ENCODE measurements around the gene RTEL1.

RTEL1 gene

DNA sequence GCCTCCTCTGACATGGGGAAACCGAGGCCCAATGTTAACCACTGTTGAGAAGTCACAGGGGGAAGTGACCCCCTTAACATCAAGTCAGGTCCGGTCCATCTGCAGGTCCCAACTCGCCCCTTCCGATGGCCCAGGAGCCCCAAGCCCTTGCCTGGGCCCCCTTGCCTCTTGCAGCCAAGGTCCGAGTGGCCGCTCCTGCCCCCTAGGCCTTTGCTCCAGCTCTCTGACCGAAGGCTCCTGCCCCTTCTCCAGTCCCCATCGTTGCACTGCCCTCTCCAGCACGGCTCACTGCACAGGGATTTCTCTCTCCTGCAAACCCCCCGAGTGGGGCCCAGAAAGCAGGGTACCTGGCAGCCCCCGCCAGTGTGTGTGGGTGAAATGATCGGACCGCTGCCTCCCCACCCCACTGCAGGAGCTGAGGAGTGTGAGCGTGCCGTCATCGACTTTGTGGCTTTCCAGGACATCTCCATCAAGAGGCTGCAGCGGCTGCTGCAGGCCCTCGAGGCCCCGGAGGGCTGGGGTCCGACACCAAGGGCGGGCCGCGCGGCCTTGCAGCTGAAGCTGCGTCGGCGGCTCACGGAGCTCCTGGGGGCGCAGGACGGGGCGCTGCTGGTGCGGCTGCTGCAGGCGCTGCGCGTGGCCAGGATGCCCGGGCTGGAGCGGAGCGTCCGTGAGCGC is 39.9 kb downstream of the RTEL1 start:
- DNase-seq (ENCODE audit: low read depth, low spot score) = no peak

DNA sequence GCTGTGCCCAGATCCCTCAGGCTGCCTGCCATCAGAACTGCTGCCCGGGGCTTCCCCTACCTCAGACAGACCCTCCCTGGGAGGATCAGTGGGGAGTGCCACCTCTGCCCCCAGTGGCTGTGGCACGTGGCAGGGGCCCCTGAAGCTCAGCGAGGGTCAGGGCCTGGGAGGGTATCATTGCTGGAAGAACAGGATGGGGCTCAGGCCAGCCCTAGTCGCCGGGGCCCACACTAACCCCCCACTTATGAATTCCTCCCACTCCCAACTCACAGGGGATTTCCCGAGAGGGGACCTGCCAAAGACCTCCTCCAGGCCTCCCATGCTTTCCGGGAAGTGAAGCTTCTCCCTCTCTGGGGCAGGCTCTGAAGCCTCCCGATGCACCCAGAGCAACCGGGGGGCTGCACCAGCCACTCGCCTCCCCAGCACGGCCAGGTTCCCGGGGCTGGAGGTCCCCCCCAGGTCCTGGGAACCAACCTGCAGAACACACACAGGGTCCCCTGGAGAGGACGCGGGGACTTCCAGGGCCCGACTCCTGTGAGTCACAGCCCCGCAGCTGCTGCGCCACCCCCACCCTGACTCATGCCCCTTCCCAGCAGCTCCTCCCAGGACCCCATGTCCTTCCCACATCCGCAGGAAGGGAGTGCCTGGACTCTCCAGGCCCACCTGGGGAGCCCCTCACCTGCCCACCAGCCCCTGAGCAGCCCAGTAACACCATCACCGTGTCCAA is 40.8 kb downstream of the RTEL1 start:
- peak; percentile 71 for DNase-seq (ENCODE audit: low read depth, low spot score)

GRCh38 chr20:63699466-63700198 is 41.5 kb downstream of the RTEL1 start:
- DNase-seq (ENCODE audit: low read depth, low spot score) = no peak

DNA sequence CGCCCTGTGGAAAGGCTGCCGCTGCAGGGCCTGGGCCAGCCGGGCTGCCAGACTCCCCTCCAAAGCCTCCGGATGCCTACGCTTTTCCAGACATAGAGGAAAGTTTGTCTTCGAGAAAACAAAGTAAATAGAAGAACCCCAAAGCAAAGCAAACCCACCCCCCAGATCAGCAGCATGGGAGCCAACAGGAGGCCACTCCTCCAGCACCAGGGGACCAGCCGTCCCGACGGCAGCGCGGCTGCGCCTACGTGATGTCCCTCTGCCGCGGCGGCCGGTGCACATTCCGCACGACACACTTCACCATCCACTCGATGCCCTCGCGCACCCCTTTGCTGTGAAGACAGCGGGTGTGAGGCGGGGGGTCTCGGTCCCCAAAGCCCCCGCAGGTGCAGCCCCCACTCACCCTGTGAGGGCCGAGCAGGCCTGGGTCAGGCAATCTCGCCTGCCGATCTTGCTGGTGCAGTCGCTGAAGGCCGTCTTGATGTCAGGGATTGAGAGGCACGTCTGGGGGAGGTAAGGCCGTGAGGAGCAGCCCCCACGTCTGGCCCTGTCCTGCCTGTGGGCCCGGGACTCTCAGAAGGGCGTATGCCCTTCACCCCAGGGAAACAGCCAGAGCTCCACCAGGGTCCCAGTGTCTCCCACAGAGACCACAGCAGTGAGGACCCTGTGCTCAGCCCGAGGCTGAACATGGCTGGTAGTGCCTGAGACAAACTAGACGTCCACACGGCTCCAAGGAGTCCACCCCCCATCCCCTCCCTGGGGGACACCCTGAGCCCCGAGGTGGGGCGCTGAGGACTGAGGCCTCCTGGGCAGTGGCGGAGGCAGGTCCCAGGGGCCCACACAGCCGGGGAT is 42.3 kb downstream of the RTEL1 start:
- no peak for DNase-seq (ENCODE audit: low read depth, low spot score)

GRCh38 chr20:63701051-63701328 is 42.9 kb downstream of the RTEL1 start:
- no peak for DNase-seq (ENCODE audit: low read depth, low spot score)

- DNase-seq (ENCODE audit: low read depth, low spot score) = no peak
Measured at GRCh38 chr20:63701329-63702035, 43.4 kb downstream of the RTEL1 start.

DNA sequence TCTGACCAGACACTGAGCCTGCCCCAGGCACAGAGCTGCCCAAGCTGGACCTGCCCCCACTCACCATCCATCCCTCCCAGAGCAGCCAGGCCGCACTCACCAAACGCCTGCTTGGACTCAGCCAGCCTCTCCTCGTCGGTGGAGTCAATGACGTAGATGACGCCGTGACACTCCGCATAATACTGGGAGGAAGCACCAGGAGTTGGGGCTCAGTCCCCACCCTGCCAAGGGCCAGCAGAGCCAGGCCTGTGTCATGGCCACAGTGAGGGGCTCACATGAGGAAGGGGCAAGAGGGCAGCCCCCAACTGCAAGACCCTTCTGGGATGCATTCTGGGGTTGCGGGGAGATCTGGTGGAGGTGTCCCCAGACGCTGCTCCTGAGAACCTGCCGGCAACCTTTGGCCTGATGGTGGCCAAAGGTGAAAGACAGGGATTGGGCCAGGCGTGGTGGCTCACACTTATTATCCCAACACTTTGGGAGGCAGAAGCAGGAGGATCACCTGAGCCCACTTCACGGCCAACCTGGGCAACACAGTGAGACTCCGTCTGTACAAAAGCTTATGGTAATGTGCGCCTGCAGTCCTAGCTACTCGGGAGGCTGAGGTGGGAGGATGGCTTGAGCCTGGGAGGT is 44.0 kb downstream of the RTEL1 start:
- no peak for DNase-seq (ENCODE audit: low read depth, low spot score)

- no peak for DNase-seq (ENCODE audit: low read depth, low spot score)
Measured at GRCh38 chr20:63702751-63703470, 44.8 kb downstream of the RTEL1 start.

GRCh38 chr20:63703471-63703975 is 45.4 kb downstream of the RTEL1 start:
- no peak for DNase-seq (ENCODE audit: low read depth, low spot score)

GRCh38 chr20:63703976-63704748 is 46.0 kb downstream of the RTEL1 start:
- DNase-seq (ENCODE audit: low read depth, low spot score) = no peak

DNA sequence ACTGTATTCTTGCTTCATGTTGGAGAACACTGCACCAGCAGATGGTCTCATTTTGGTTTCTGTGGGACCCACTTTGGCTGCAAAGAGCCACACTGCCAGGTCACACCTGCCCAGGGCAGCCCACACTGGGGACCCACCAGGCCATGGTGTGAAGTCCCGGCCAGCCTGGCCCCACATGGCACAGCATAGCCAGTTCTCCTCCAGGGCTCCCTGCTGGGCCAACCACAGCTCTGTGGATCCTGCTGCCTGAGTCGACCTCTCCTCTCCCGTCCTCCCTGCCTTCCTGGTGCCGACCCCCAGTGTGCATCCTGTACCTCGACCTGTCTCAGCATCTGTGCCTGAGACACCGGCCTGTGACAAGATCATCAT is 46.6 kb downstream of the RTEL1 start:
- no peak for DNase-seq (ENCODE audit: low read depth, low spot score)

DNA sequence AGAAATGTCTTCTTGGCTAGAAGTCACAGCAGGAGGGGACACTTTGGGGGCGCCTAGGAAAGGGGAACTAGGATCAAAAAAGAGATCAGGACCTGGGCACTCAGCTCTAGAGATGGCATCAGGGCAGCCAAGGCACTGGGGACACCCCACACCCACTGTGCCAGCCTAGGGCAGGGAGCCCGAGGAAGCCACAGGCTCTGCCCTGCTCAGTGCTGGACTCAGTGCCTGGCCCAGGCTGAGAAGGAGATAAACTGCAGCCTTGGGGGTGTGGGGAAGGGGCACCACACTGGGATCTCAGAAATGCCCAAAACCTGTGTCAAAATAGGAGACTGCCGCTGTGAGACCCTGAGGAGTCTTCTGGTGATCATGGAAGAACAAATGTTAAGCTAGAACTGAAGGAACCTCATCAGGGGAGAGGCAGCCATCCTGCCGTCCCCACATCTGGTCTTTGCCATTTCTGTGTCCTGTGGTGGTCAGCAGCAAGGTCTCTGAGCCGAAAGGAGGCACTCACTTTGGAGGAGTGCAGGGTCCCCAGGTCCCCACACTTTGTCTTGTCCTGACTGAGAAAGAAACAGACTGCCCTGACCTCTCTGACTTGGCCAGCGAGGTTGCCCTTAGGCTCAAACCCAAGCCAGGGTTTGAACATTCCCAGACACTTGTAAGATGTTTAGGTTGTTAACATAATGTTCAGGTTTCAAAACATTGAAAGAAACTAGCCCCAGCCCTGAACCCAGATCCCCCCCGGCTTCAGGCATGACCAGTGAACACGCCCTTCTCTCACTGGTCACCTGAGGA is 47.3 kb downstream of the RTEL1 start:
- no peak for DNase-seq (ENCODE audit: low read depth, low spot score)

GRCh38 chr20:63706027-63706695 is 48.0 kb downstream of the RTEL1 start:
- DNase-seq (ENCODE audit: low read depth, low spot score) = no peak

DNA sequence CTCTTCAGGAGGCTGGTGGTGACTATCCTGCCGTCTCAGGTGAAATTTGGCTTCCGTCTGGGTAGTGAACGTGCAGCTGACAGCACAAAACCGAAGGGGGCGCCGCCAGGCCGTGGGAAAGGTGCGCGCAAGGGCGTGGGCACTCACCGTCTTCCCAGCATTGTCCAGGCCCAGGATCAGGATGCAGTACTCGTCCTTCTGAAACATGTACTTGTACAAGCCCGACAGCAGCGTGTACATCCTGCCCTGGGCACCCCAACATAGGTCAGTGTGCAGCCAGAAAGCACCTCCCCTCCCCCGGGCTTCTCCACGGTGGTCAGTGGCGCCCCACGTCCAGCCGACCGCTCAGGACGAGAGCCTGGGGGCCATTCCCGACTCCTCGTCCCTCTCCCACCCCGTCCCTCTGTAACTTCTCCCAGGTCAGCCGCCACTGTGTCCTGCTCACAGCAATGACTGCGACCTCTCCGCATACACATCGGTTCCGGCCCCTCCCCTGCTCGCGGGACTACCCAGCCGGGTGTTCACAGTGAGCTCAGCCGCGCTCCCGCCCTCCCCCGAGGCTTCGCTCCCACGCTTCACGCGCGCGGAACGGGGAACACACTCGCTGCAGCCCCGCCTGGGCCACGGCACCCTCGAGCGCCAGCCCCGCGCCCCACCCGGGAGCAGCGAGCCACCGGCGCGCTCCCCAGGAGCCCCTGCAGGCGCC is 48.9 kb downstream of the RTEL1 start:
- DNase-seq (ENCODE audit: low read depth, low spot score) = no peak

DNA sequence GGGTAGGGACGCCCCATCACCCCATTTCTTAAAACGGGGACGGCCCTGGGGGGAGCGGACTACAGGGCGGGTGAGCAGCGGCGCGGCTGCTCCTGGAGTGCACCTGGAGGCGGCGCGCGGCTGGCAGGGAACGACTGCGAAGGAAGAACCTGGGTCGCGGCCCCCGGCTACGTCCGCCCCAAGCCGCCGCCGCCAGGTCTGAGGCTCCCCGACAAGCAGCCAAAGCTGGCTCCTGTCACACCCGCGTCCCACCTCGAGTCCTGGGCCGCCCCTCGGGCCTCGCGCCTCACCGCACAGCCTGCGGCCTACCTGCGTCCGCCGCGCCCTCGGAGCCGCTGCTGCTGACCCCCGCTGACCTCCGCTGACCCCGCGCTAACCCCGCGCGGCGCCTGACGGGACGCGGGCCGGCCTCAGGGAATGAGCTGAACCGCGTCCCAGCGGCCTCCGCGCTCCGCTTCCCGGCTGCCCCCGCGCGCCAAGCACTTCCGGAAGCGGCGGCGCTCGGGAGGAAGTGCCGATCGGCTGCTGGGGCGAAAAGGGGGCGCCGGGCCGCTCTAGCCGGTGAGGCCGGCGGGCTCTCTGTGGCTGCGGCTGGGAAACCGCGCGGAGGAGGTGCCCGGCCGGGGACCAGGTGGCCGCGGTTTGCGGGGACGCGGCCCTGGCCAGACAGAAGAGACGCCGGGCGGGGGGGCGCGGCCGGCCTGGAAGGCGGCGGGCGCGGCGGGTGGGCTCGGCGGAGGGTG is 49.6 kb downstream of the RTEL1 start, which contains the start of the genes ARFRP1 and ZGPAT:
TSS of gene ARFRP1 (minus strand) at position 419 of the 743 bp plus-strand sequence. CDS start 885 bp downstream, outside the sequence.
TSS of gene ZGPAT (plus strand) at position 482 of the 743 bp plus-strand sequence. CDS start 542 bp downstream, outside the sequence.
- no peak for DNase-seq (ENCODE audit: low read depth, low spot score)

Data from brain pericyte (primary cell).